ENCODE results near the gene DENND11. TPM values are rescaled to one million over a fixed set of nuclear protein-coding genes. Genes with fewer than 3 reads are reported as not detected.

DENND11 gene
- total and polyA plus RNA-seq, 2 donors (not counting 1 experiment from before 2014, with no cell fraction given): 26.4 to 79.5 TPM

- intact Hi-C loops (cut with micrococcal nuclease): loop anchor here (2.0 to 5.0 kb wide), 3 partner anchors 51 to 778 kb away; partner anchors contain the start of genes AGK and BRAF
- H3K9me3 ChIP-seq (ENCODE audit: control extremely low read depth in 1 of 3, control insufficient read depth in 2 of 3, insufficient read depth in 1 of 3, low read length in 2 of 3): no peaks in the 10 kb centered on the region
- peak overlapping the region; percentile 92 for H3K27ac Mint-ChIP-seq
- no peak overlapping the region for H3K4me3 ChIP-seq (ENCODE audit: control extremely low read depth in 1 of 5, extremely low read depth in 1 of 5, insufficient read depth in 1 of 5, low read depth in 2 of 5, low read length in 4 of 5)
- peaks cover 75% of the 10 kb centered on the region for H3K79me2 ChIP-seq (ENCODE audit: control insufficient read depth, insufficient read depth, low read length)
- H3K4me1 ChIP-seq (ENCODE audit: control insufficient read depth in 2 of 2, insufficient read depth in 2 of 2, low read length in 2 of 2): peaks cover 45 to 47% of the 10 kb centered on the region in 2 donors
- no peak for DNase-seq
- no CpG with 5 or more reads among the region's 3 CpGs for WGBS (ENCODE audit: insufficient coverage)
- no peaks in the 10 kb centered on the region for H3K27me3 Mint-ChIP-seq
- POLR2A ChIA-PET: interaction anchor here (4.7 kb wide), 1 partner anchor 39 kb away, joined by 21 read pairs; the partner anchor contains the start of gene SSBP1
- H2AFZ ChIP-seq (ENCODE audit: insufficient read depth, low read depth, low read length, poor library complexity, severe bottlenecking): no peak overlapping the region
- TF ChIP-seq EZH2 (IDR thresholded peaks at IDR 0.05; ENCODE audit: borderline replicate concordance, insufficient read depth, low read depth, low read length, poor library complexity, severe bottlenecking): no peak
- TF ChIP-seq CTCF (IDR thresholded peaks at IDR 0.05): no peak
- CTCF ChIA-PET: interaction anchor here (1.7 to 6.4 kb wide), 4 partner anchors 37 to 685 kb away, joined by 3 to 43 read pairs (median 18); partner anchors contain the start of genes MRPS33 and SSBP1
- H3K4me3 Mint-ChIP-seq: peak overlapping the region; percentile 84
- no peak for ATAC-seq (ENCODE audit: low read depth)
- H3K4me1 Mint-ChIP-seq: peaks cover 72% of the 10 kb centered on the region
- H3K9ac ChIP-seq (ENCODE audit: low read length): no peak overlapping the region
- peaks cover 26% of the 10 kb centered on the region for H4K20me1 ChIP-seq (ENCODE audit: control insufficient read depth, insufficient read depth, low read length, poor library complexity, severe bottlenecking)
- no peaks in the 10 kb centered on the region for H3K9me3 Mint-ChIP-seq (ENCODE audit: insufficient read depth)
- no peaks in the 10 kb centered on the region for H3K27me3 ChIP-seq (replicated peaks in 1 of 4; ENCODE audit: control extremely low read depth in 1 of 4, control insufficient read depth in 3 of 4, insufficient read depth in 4 of 4, low read length in 3 of 4)
- H3K27ac ChIP-seq (ENCODE audit: low read length in 2 of 2): peak overlapping the region in 1 of 2 donors; percentile 87
- peak overlapping the region; percentile 82 for H3K4me2 ChIP-seq (replicated peaks; ENCODE audit: low read depth, low read length, poor library complexity, severe bottlenecking)
- peaks cover 0 to 5% of the 10 kb centered on the region in 2 experiments for H3K36me3 ChIP-seq (replicated peaks in 1 of 2; ENCODE audit: control extremely low read depth in 1 of 2, control insufficient read depth in 1 of 2, extremely low read depth in 1 of 2, insufficient read depth in 2 of 2, low read length in 1 of 2)
Measured at GRCh38 chr7:141699860-141700259, 2.1 kb downstream of the DENND11 start.

GRCh38 chr7:141698247-141699015, 3.5 kb downstream of the DENND11 start:
- peak overlapping the region; percentile 42 for H3K4me2 ChIP-seq (replicated peaks; ENCODE audit: low read depth, low read length, poor library complexity, severe bottlenecking)
- no peak overlapping the region for H3K4me3 ChIP-seq (ENCODE audit: control extremely low read depth in 1 of 5, extremely low read depth in 1 of 5, insufficient read depth in 1 of 5, low read depth in 2 of 5, low read length in 4 of 5)
- H3K27ac ChIP-seq (ENCODE audit: low read length in 2 of 2): peak overlapping the region in 1 of 2 donors; percentile 37
- H3K27me3 ChIP-seq (replicated peaks in 1 of 4; ENCODE audit: control extremely low read depth in 1 of 4, control insufficient read depth in 3 of 4, insufficient read depth in 4 of 4, low read length in 3 of 4): no peaks in the 10 kb centered on the region
- TF ChIP-seq EZH2 (IDR thresholded peaks at IDR 0.05; ENCODE audit: borderline replicate concordance, insufficient read depth, low read depth, low read length, poor library complexity, severe bottlenecking): no peak
- no peak for TF ChIP-seq CTCF (IDR thresholded peaks at IDR 0.05)
- peak overlapping the region; percentile 18 for H3K4me3 Mint-ChIP-seq
- no peaks in the 10 kb centered on the region for H3K9me3 Mint-ChIP-seq (ENCODE audit: insufficient read depth)
- no peaks in the 10 kb centered on the region for H3K27me3 Mint-ChIP-seq
- no CpG with 5 or more reads among the region's 1 CpG for WGBS (ENCODE audit: insufficient coverage)
- no peak overlapping the region for H2AFZ ChIP-seq (ENCODE audit: insufficient read depth, low read depth, low read length, poor library complexity, severe bottlenecking)
- ChIA-PET CTCF (interaction anchor here (1.7 to 5.4 kb wide), 2 partner anchors 43 to 683 kb away, joined by 3 to 32 read pairs; partner anchors contain the start of gene MRPS33), POLR2A (interaction anchor here (0.5 to 0.7 kb wide), 2 partner anchors 437 to 1463 kb away, joined by 3 to 6 read pairs; no protein-coding TSS in a partner anchor)
- H3K4me1 Mint-ChIP-seq: peaks cover 79% of the 10 kb centered on the region
- no peaks in the 10 kb centered on the region for H3K9me3 ChIP-seq (ENCODE audit: control extremely low read depth in 1 of 3, control insufficient read depth in 2 of 3, insufficient read depth in 1 of 3, low read length in 2 of 3)
- intact Hi-C loops (cut with micrococcal nuclease): no loop called here
- peaks cover 88% of the 10 kb centered on the region for H3K79me2 ChIP-seq (ENCODE audit: control insufficient read depth, insufficient read depth, low read length)
- peaks cover 45 to 47% of the 10 kb centered on the region in 2 donors for H3K4me1 ChIP-seq (ENCODE audit: control insufficient read depth in 2 of 2, insufficient read depth in 2 of 2, low read length in 2 of 2)
- peaks cover 0 to 5% of the 10 kb centered on the region in 2 experiments for H3K36me3 ChIP-seq (replicated peaks in 1 of 2; ENCODE audit: control extremely low read depth in 1 of 2, control insufficient read depth in 1 of 2, extremely low read depth in 1 of 2, insufficient read depth in 2 of 2, low read length in 1 of 2)
- no peak overlapping the region for H3K9ac ChIP-seq (ENCODE audit: low read length)
- DNase-seq (peak; percentile 60), ATAC-seq (ENCODE audit: low read depth) (no peak)
- peak overlapping the region; percentile 62 for H3K27ac Mint-ChIP-seq
- peaks cover 34% of the 10 kb centered on the region for H4K20me1 ChIP-seq (ENCODE audit: control insufficient read depth, insufficient read depth, low read length, poor library complexity, severe bottlenecking)
